HPDE6-E6E7 (cell line): ENCODE measurements around the gene OR10A3.
"Not testable (repeated sequence)": the region's sequence is repeated elsewhere in the genome, so short reads cannot be mapped to it uniquely, and the experiment has no call there.

Experiments used
- DNase-seq: peaks from one replicate; pipeline ENCODE4 v3.0.0; 2011; ENCODE audit warnings: missing footprints; ENCODE audit errors: extremely low spot score

OR10A3 gene, protein sequence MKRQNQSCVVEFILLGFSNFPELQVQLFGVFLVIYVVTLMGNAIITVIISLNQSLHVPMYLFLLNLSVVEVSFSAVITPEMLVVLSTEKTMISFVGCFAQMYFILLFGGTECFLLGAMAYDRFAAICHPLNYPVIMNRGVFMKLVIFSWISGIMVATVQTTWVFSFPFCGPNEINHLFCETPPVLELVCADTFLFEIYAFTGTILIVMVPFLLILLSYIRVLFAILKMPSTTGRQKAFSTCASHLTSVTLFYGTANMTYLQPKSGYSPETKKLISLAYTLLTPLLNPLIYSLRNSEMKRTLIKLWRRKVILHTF

DNA sequence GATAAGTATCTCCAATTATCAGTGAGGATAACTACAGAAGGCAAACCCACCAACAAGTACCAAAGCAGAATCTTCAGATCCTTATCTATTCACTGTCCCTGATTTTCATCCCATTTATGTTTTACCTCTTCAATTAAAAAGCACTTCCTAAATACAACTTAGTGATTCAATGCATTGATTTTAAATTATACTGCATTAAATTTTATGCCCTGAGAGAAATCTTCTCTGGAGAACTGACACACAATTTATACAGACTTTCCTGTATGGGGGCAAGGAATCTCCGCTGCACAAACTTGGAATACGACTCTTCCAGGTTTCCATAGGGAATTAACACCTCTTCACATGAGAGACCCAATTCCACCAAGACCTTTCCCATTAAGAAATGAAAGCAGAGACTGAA is at the start of gene OR10A3:
Gene OR10A3 (minus strand): TSS at position 101 of the 400 bp plus-strand sequence. CDS start 2,188 bp downstream, outside the sequence.
- no peak for DNase-seq

GRCh38 chr11:7987560-7987883 is 46.0 kb upstream of the OR10A3 start:
- DNase-seq = not testable (repeated sequence)

- DNase-seq = peak; percentile 93
These were observed 45.5 kb upstream of the OR10A3 start, which contains the start of gene EIF3F for GRCh38 chr11:7986768-7987559. Gene EIF3F (plus strand): TSS chr11:7987337. CDS start chr11:7987353, 16 bp downstream.

- DNase-seq = no peak
These were observed 42.5 kb upstream of the OR10A3 start for GRCh38 chr11:7983832-7984590.

- no peak for DNase-seq
These were observed 41.1 kb upstream of the OR10A3 start for GRCh38 chr11:7982582-7983119.

DNA sequence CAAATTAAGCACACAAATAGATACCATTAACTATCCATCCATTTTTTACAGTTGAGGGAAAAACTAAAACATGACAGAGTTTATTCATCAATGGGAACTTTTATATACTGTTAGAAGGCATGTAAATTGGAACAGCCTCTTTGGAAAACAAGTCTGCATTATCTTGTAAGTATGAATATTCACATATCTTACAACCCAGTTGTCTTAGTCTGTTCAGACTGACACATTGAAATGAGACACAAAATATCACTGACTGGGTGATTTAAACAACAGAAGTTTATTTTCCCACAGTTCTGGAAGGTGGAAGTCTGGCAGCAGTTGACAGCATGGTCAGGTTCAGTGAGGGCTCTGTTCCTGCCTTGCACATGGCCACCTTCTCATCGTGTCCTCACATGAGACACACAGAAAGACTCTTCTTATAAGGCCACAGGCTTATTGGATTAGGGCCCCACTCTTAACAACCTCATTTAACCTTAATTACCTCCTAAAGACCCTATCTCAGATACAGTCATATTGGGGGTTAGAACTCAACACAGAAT is 40.2 kb upstream of the OR10A3 start:
- DNase-seq = no peak

DNA sequence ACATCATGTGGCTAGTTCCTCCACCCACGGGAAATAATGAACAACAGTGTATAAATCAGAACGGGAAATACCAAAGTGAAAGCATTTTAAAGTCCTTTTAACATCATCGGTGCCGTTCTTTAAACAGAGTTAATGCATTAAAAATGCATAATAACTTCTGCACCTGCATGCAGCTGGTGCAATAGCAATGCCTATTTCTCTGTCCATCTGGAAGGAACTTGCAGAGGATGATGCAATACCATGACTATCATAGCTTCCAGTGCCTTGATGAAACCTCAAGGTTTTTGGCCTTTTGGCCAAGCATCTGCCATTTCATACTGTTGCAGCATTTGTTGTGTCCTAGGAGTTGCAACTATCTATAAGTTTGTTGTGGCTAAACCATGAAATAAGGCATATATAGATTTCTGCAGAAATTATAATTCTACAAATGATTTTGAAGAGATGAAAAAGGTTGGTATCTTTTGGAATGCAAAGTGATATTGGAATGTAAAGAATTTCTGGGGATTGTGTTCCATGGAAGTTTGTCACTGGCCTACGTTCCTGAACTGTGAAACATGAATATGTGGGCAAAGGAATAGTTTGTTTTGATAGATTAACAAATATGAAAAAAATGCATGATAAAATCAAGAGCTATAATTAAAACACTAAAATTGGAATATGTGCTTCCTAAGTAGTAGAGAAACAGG is 35.9 kb upstream of the OR10A3 start:
- DNase-seq = no peak

DNA sequence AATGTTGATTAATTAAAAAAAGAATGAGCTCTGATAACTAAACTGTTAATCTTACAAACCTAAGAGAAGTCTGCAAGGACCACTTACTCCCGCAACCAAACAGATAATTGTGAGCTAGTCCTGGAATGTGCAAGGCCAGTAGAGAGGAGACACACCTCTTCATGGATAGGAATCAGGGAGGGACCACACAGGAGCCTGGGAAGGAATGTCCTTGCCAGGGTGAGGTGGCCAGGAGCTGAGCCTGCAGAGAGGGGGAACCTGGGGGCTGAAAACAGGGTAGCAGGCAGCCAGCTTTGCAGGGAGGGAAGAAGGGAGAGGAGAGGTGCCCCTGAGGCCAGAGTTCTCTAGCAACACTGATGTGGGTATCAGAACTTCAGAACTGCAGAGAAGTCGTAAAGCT is 33.2 kb upstream of the OR10A3 start:
- DNase-seq = no peak

DNA sequence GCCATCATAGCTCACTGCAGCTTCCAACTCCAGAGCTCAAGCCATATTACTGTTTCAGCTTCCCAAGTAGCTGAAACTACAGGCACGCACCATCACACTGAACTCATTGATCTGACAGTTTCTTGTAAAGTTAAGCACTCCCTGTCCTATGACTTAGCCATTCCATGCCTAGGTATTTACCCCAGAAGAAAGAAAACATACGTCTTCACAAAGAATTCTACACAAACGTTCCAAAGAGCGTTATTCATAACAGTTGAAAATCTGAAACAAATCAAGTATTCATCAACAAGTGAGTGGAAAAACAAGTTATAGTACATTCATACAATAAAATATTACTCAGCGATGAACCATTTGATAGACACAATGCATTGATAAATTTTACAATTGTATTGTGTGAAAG is 31.5 kb upstream of the OR10A3 start:
- no peak for DNase-seq

GRCh38 chr11:7971846-7972245 is 30.3 kb upstream of the OR10A3 start:
- DNase-seq = no peak

DNA sequence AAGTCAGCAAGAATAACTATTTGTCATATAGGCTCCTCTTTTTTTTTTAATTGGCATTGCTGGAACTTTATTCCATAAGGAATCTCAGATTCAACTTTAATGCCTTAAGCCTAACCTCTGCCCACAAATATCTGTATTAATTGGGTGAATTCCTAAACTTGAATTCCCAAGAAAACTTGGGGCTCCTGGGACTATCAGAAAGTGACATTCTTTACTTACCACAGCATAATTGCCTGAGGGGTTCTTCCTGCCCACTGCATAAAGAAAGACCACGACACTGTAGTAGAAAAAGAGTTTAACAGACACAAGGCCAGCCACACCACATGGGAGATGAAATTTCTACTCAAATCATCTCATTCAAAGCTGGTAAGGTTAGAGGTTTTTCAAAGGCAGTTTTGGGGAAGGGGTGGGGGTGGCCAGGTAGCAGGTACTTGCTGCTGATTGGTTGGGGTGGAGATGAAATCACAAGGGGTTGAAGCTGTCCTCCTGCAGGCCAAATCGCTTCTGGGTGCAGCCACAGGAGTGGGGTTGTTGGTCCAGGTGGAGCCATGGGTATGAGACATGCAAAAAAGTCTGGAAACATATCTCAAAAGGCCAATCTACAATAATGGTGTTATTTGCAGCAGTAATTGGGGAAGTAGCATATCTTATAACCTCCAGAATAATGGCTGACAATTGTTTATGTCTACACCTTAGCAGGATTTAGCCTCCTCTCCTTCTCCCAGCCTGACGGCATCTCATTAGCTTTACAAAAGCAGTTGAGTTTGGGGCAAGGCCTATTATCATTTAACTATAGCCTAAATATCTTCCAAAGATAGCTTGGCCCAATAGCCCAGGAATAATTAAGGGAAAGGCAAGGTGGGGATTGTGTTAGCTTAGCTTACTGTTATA is 28.5 kb upstream of the OR10A3 start:
- no peak for DNase-seq

DNA sequence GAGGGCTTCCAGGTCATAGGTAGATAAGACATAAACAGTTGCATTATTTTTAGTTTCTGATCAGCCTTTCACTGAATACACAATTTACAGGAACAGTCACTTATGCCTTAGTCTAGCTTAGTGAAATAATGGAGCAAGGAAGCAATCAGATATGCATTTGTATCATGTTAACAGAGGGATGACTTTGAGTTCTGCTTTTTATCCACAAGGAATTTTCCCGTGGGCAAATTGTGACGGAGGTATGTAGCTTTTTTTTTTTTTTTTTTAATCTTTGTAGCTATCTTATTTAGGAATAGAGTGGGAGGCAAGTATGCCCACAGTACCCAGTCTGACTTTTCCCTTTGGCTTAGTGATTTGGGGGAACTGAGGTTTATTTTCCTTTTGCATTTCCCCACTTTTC is 27.2 kb upstream of the OR10A3 start:
- no peak for DNase-seq

- no peak for DNase-seq
These were observed 26.3 kb upstream of the OR10A3 start for GRCh38 chr11:7967826-7968225.

DNA sequence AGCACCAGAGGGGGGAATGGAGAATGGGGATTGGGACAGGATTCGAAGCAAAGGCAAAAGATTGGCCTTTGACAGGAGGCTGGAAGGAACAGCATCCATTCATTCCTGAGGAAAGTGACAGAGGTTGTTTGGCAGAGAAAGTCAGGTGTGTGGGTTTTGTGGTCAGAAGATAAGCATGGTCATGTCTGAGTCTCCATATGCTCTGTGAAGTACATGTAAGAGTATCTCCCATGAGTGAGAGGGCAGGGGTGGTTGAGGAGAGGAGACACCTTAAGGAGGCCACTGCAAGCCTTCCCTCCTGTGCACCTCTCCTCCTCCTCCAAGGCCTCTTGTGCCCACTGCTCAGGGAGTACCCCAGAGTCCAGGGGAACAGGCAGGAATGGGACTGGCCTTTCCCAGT is 25.6 kb upstream of the OR10A3 start:
- DNase-seq = no peak

- peak; percentile 25 for DNase-seq
These were observed 23.9 kb upstream of the OR10A3 start, which contains the start of gene NLRP10 for GRCh38 chr11:7965386-7965785. Gene NLRP10 (minus strand): TSS chr11:7965447. CDS start chr11:7963495, 1,952 bp downstream.

DNA sequence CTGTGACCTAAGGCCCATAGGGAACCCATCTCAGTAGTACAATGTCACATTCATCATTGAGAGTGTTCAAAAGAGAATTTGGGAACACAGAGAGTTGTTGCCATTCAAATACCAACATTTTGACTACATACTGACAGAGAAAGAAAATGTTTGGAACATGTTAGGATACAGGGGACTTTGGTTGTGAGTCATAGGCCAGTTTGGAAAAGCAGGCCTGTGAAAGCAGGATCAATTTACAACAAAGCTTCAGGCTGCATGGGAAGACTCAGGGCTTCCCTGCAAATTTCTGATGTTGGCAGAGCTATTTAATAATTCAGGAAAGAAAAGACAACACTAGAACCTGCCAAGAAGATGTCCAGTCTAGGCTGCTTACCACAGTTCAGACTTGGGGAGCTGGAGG is 23.4 kb upstream of the OR10A3 start:
- no peak for DNase-seq

GRCh38 chr11:7964261-7964660 is 22.8 kb upstream of the OR10A3 start:
- no peak for DNase-seq

DNA sequence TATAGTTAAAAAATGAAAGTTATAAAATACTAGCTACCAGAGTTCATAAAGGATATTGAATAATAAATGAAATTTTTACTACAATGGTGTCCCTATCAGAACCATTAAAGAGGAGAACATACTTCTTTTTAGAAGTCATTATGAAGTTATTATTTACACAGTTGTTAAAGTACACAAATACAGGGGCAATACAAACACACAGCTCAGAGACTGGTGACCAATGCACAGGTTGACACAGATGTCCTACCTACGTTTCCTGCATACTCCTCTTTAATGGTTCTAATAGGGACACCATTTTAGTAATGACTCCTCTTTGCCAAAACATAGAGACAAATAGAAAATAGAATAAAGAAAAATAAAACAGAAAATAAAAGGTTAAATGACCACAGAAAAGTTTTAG is 13.7 kb upstream of the OR10A3 start:
- DNase-seq = no peak

DNA sequence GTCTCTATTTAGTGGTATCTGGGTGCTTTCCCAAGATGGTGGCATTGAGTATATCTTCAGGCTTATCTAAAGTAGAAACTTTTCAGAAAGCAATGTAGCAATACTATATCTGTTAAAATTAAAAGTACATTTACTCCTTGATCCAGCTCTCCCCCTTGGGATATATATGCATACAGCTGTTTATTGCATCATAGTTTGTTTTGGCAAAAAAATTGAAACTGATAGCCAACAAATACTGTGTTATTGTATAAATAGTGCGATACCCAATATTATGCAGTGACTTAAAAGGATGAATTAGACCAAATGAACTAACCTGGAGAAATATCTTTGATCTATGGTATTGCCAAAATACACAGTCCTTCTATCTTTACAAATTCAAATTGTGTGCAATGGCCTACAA is 8.4 kb upstream of the OR10A3 start:
- DNase-seq = no peak

- no peak for DNase-seq
These were observed 2.6 kb upstream of the OR10A3 start for GRCh38 chr11:7944123-7944522.
